Trophoblast cell (in vitro differentiated cells and primary cell): Measurements from ENCODE around the gene ASPDH.

Experiments used
- DNase-seq, 2 donors: peaks; one replicate each; pipeline ENCODE4 v3.0.0-alpha.2; 2016
- H2AFZ ChIP-seq: 2 replicates; pipeline ENCODE4 v1.6.1; 2013; ENCODE audit warnings: low read length, moderate library complexity, mild to moderate bottlenecking; ENCODE audit not compliant: insufficient read depth, poor library complexity
- H2AK5ac ChIP-seq: 2 replicates; pipeline ENCODE4 v1.6.1; 2013; ENCODE audit warnings: mild to moderate bottlenecking, low read length
- H2BK120ac ChIP-seq: 2 replicates; pipeline ENCODE4 v1.6.1; 2013; ENCODE audit warnings: low read length, mild to moderate bottlenecking, moderate library complexity; ENCODE audit not compliant: insufficient read depth, poor library complexity
- H2BK12ac ChIP-seq: 2 replicates; pipeline ENCODE4 v1.6.1; 2013; ENCODE audit warnings: mild to moderate bottlenecking, low read length, moderate library complexity
- H2BK5ac ChIP-seq: 2 replicates; pipeline ENCODE4 v1.6.1; 2013; ENCODE audit warnings: low read length, low read depth, moderate library complexity, mild to moderate bottlenecking; ENCODE audit not compliant: poor library complexity
- H3K14ac ChIP-seq: 2 replicates; pipeline ENCODE4 v1.6.1; 2013; ENCODE audit warnings: mild to moderate bottlenecking, low read length
- H3K18ac ChIP-seq: 2 replicates; pipeline ENCODE4 v1.6.1; 2013; ENCODE audit warnings: mild to moderate bottlenecking, low read length
- H3K23ac ChIP-seq: 2 replicates; pipeline ENCODE4 v1.6.1; 2013; ENCODE audit warnings: low read length
- H3K27ac ChIP-seq: 2 replicates; pipeline ENCODE4 v1.5.1; 2013; ENCODE audit warnings: low read depth, mild to moderate bottlenecking, inconsistent platforms, low read length, moderate library complexity
- H3K27me3 ChIP-seq: 2 replicates; pipeline ENCODE4 v1.6.1; 2013; ENCODE audit warnings: inconsistent platforms, mild to moderate bottlenecking, low read length, moderate library complexity; ENCODE audit not compliant: insufficient read depth
- H3K36me3 ChIP-seq, 2 experiments: 1 replicate in 1 of 2; 2 replicates in 1 of 2; pipeline ENCODE4 v1.6.1; 2013; ENCODE audit warnings: low read length in 2 of 2, mild to moderate bottlenecking in 2 of 2, moderate library complexity in 1 of 2; ENCODE audit not compliant: insufficient read depth in 2 of 2, control insufficient read depth in 1 of 2
- H3K4ac ChIP-seq: 2 replicates; pipeline ENCODE4 v1.6.1; 2013; ENCODE audit warnings: low read depth, mild to moderate bottlenecking, low read length, moderate library complexity
- H3K4me1 ChIP-seq, 2 experiments: 1 replicate in 1 of 2; 2 replicates in 1 of 2; pipeline ENCODE4 v1.6.1; 2013; ENCODE audit warnings: low read length in 2 of 2, mild to moderate bottlenecking in 2 of 2, moderate library complexity in 1 of 2; ENCODE audit not compliant: insufficient read depth in 2 of 2, control insufficient read depth in 1 of 2
- H3K4me2 ChIP-seq: 2 replicates; pipeline ENCODE4 v1.6.1; 2013; ENCODE audit warnings: inconsistent platforms, mild to moderate bottlenecking, low read length, moderate library complexity
- H3K4me3 ChIP-seq: 2 replicates; pipeline ENCODE4 v1.5.1; 2013; ENCODE audit warnings: mild to moderate bottlenecking, low read depth, low read length, inconsistent platforms
- H3K79me1 ChIP-seq: one replicate; pipeline ENCODE4 v1.6.1; 2013; ENCODE audit warnings: low read length
- H3K79me2 ChIP-seq: 2 replicates; pipeline ENCODE4 v1.6.1; 2013; ENCODE audit warnings: low read length, mild to moderate bottlenecking; ENCODE audit not compliant: control insufficient read depth, insufficient read depth, poor library complexity
- H3K9ac ChIP-seq: 2 replicates; pipeline ENCODE4 v1.6.1; 2013; ENCODE audit warnings: mild to moderate bottlenecking, low read length
- H3K9me3 ChIP-seq: 2 replicates; pipeline ENCODE4 v1.6.1; 2013; ENCODE audit warnings: low read depth, mild to moderate bottlenecking, control low read depth, inconsistent platforms, low read length; ENCODE audit not compliant: insufficient read depth
- H4K12ac ChIP-seq: 2 replicates; pipeline ENCODE4 v1.6.1; 2013; ENCODE audit warnings: low read depth, mild to moderate bottlenecking, low read length, moderate library complexity
- H4K8ac ChIP-seq: 2 replicates; pipeline ENCODE4 v1.6.1; 2013; ENCODE audit warnings: low read depth, mild to moderate bottlenecking, low read length, moderate library complexity
- H4K91ac ChIP-seq: one replicate; pipeline ENCODE4 v1.6.1; 2013; ENCODE audit warnings: low read depth, mild to moderate bottlenecking, low read length, moderate library complexity
- WGBS: extraction: QIAGEN DNeasy Blood & Tissue Kit; methylation state at CpG from one replicate; pipeline ENCODE4 v1.1.7; 2013; ENCODE audit warnings: missing lambda C conversion rate; ENCODE audit not compliant: insufficient read length, insufficient coverage; ENCODE audit errors: extremely low coverage; 5-methylcytosine and 5-hydroxymethylcytosine counted together

Gene ASPDH

GRCh38 chr19:50555450-50556281, 42.0 kb upstream of the ASPDH start:
- no CpG with 5 or more reads among the region's 28 CpGs for WGBS
- DNase-seq, result no peak

GRCh38 chr19:50555033-50555432, 41.3 kb upstream of the ASPDH start:
- H3K4me3 ChIP-seq, result no peak overlapping the region
- no peaks in the 10 kb centered on the region for H3K79me1 ChIP-seq
- H2BK5ac ChIP-seq, result no peak overlapping the region
- no peak overlapping the region for H3K18ac ChIP-seq
- no peak overlapping the region for H4K12ac ChIP-seq
- no peaks in the 10 kb centered on the region for H3K36me3 ChIP-seq
- H3K4me1 ChIP-seq, result no peaks in the 10 kb centered on the region
- no peak overlapping the region for H3K23ac ChIP-seq
- no peak overlapping the region for H4K8ac ChIP-seq
- H3K27me3 ChIP-seq, result peaks cover 32% of the 10 kb centered on the region
- H4K91ac ChIP-seq, result no peak overlapping the region
- no peak overlapping the region for H2BK12ac ChIP-seq
- WGBS, result no CpG with 5 or more reads among the region's 12 CpGs
- no peak overlapping the region for H3K4me2 ChIP-seq
- no peak overlapping the region for H3K14ac ChIP-seq
- no peak overlapping the region for H3K9ac ChIP-seq
- no peaks in the 10 kb centered on the region for H3K79me2 ChIP-seq
- no peak overlapping the region for H2AK5ac ChIP-seq
- H3K27ac ChIP-seq, result no peak overlapping the region
- H3K4ac ChIP-seq, result no peak overlapping the region
- H2AFZ ChIP-seq, result no peak overlapping the region
- no peak overlapping the region for H2BK120ac ChIP-seq
- no peak for DNase-seq
- H3K9me3 ChIP-seq, result peaks cover 11% of the 10 kb centered on the region

More at GRCh38 chr19:50555450-50556281, 42.0 kb upstream of the ASPDH start:
- H3K4me2 ChIP-seq, result peak overlapping the region; percentile 56
- H3K27me3 ChIP-seq, result peaks cover 26% of the 10 kb centered on the region
- H3K79me1 ChIP-seq, result no peaks in the 10 kb centered on the region
- H3K27ac ChIP-seq, result no peak overlapping the region
- no peaks in the 10 kb centered on the region for H3K4me1 ChIP-seq
- no peak overlapping the region for H2BK120ac ChIP-seq
- H2BK5ac ChIP-seq, result no peak overlapping the region
- H2AK5ac ChIP-seq, result no peak overlapping the region
- H4K91ac ChIP-seq, result no peak overlapping the region
- peaks cover 11% of the 10 kb centered on the region for H3K9me3 ChIP-seq
- H4K12ac ChIP-seq, result no peak overlapping the region
- no peak overlapping the region for H4K8ac ChIP-seq
- no peak overlapping the region for H3K23ac ChIP-seq
- no peaks in the 10 kb centered on the region for H3K36me3 ChIP-seq
- no peak overlapping the region for H3K18ac ChIP-seq
- no peak overlapping the region for H3K9ac ChIP-seq
- H3K14ac ChIP-seq, result no peak overlapping the region
- H3K4ac ChIP-seq, result no peak overlapping the region
- H2BK12ac ChIP-seq, result no peak overlapping the region
- H3K4me3 ChIP-seq, result no peak overlapping the region
- no peaks in the 10 kb centered on the region for H3K79me2 ChIP-seq
- no peak overlapping the region for H2AFZ ChIP-seq

DNA sequence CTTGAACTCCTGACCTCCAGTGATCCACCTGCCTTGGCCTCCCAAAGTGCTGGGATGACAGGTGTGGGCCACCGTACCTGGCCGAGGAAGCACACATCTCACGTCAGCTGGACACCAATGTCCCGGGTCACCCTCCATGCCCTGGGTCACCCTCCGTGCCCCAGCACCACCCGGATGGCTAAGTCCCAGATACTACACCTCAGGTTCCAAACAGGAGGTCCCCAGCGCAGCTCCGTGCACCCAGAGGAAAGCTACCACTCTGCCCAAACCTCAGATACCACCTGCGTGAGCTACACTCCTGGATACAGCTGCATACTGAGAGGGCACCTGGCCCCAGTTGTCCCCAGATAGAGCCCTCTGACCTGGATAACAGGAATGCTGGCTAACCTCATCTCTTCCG, 40.5 kb upstream of the ASPDH start:
- no peak overlapping the region for H3K14ac ChIP-seq
- H3K79me1 ChIP-seq, result no peaks in the 10 kb centered on the region
- no peak overlapping the region for H3K9ac ChIP-seq

DNA sequence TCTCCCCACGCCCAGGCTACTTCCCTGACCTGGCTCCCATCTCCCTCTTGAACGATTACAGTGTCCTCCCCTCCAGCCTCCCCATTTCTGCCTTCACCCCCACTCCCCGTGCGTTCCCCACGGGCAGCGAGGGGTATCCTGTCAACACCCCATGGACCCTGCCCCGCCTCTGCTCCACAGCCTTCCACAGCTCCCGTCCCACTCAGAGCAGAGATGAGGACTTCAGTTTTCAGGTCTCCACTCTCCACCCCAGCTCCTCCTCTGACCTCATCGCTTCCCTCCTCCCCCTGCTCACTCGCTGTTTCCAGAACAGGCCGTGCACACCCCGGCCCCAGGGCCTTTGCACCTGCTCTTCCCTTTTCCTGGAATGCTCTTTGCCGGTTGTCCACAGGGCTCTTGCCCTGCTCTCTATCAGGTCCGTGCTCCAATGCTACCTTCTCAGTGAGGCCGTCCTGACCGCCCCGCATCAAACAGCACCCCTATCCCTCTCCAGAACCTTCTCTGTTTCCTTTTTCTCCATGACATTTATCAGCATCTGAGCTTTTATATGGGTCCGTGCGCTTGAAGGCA, 39.5 kb upstream of the ASPDH start:
- no peaks in the 10 kb centered on the region for H3K36me3 ChIP-seq

More for the DNA sequence above, 40.5 kb upstream of the ASPDH start:
- Histone ChIP-seq H3K27me3 (peaks cover 32% of the 10 kb centered on the region), H3K4ac (no peak overlapping the region), H3K36me3 (no peaks in the 10 kb centered on the region), H3K79me2 (no peaks in the 10 kb centered on the region), H3K18ac (no peak overlapping the region), H2AK5ac (no peak overlapping the region), H3K9me3 (peaks cover 11% of the 10 kb centered on the region), H2AFZ (no peak overlapping the region), H2BK5ac (no peak overlapping the region), H3K4me1 (no peaks in the 10 kb centered on the region), H3K27ac (no peak overlapping the region), H3K4me2 (no peak overlapping the region), H3K4me3 (no peak overlapping the region), H3K23ac (no peak overlapping the region), H2BK120ac (no peak overlapping the region), H4K12ac (no peak overlapping the region), H2BK12ac (no peak overlapping the region), H4K91ac (no peak overlapping the region), H4K8ac (no peak overlapping the region)
- no CpG with 5 or more reads among the region's 10 CpGs for WGBS
- DNase-seq, result no peak

More for the DNA sequence above, 39.5 kb upstream of the ASPDH start:
- H3K27me3 ChIP-seq, result peaks cover 32% of the 10 kb centered on the region
- H3K23ac ChIP-seq, result no peak overlapping the region
- WGBS, result no CpG with 5 or more reads among the region's 19 CpGs
- H2BK5ac ChIP-seq, result no peak overlapping the region
- no peak overlapping the region for H4K8ac ChIP-seq
- no peak overlapping the region for H3K18ac ChIP-seq
- no peaks in the 10 kb centered on the region for H3K79me1 ChIP-seq
- no peak overlapping the region for H4K12ac ChIP-seq
- no peak overlapping the region for H3K27ac ChIP-seq
- H3K4ac ChIP-seq, result no peak overlapping the region
- no peak overlapping the region for H3K14ac ChIP-seq
- no peak for DNase-seq
- no peak overlapping the region for H2BK120ac ChIP-seq
- H3K4me1 ChIP-seq, result no peaks in the 10 kb centered on the region
- no peak overlapping the region for H2AFZ ChIP-seq
- no peaks in the 10 kb centered on the region for H3K79me2 ChIP-seq
- peaks cover 11% of the 10 kb centered on the region for H3K9me3 ChIP-seq
- H3K9ac ChIP-seq, result no peak overlapping the region
- no peak overlapping the region for H3K4me3 ChIP-seq
- H2AK5ac ChIP-seq, result no peak overlapping the region
- H2BK12ac ChIP-seq, result no peak overlapping the region
- no peak overlapping the region for H4K91ac ChIP-seq
- H3K4me2 ChIP-seq, result no peak overlapping the region
